ENCODE data around the gene DYSF. TPM values are rescaled to one million over a fixed set of nuclear protein-coding genes. Genes with fewer than 3 reads are reported as not detected.

Gene DYSF
- polyA plus RNA-seq, 5 donors: 14.6 to 25.8 (median 15.4) TPM

GRCh38 chr2:71548646-71549425, 95.5 kb downstream of the DYSF start:
- peak in 1 of 2 donors; percentile 48 for DNase-seq

GRCh38 chr2:71550801-71551630, 97.7 kb downstream of the DYSF start:
- no peak for DNase-seq

GRCh38 chr2:71551631-71551915, 98.2 kb downstream of the DYSF start:
- DNase-seq: no peak

- no peak for DNase-seq
Measured at GRCh38 chr2:71552356-71552755, 99.0 kb downstream of the DYSF start.

- DNase-seq: no peak
Measured at GRCh38 chr2:71552861-71553301, 99.5 kb downstream of the DYSF start.

GRCh38 chr2:71554028-71554705, 100.8 kb downstream of the DYSF start:
- DNase-seq: no peak

GRCh38 chr2:71554706-71555056, 101.3 kb downstream of the DYSF start:
- DNase-seq: no peak

- DNase-seq: no peak
Measured at GRCh38 chr2:71555798-71556454, 102.6 kb downstream of the DYSF start.

- DNase-seq: no peak
Measured at GRCh38 chr2:71556692-71557250, 103.4 kb downstream of the DYSF start.

- no peak for DNase-seq
Measured at GRCh38 chr2:71557321-71557720, 104.0 kb downstream of the DYSF start.

- no peak for DNase-seq
Measured at GRCh38 chr2:71558300-71559051, 105.1 kb downstream of the DYSF start.

GRCh38 chr2:71559080-71559827, 105.9 kb downstream of the DYSF start:
- DNase-seq: no peak

- DNase-seq: no peak
Measured at GRCh38 chr2:71559828-71560637, 106.7 kb downstream of the DYSF start.

GRCh38 chr2:71560638-71561011, 107.3 kb downstream of the DYSF start:
- DNase-seq: no peak

GRCh38 chr2:71561441-71562267, 108.3 kb downstream of the DYSF start:
- no peak for DNase-seq

GRCh38 chr2:71562518-71562917, 109.2 kb downstream of the DYSF start:
- DNase-seq: no peak

GRCh38 chr2:71563872-71564271, 110.5 kb downstream of the DYSF start:
- no peak for DNase-seq

GRCh38 chr2:71564361-71564760, 111.0 kb downstream of the DYSF start:
- no peak for DNase-seq

GRCh38 chr2:71564790-71565189, 111.4 kb downstream of the DYSF start:
- DNase-seq: no peak

Data from right lung (tissue), 5 donors.